IMR-90 (cell line): Measurements from ENCODE around the gene CES4A. TPM values are rescaled to one million over a fixed set of nuclear protein-coding genes. Genes with fewer than 3 reads are reported as not detected.

Experiments used
- ATAC-seq: fragments of 200-7000 bp; cut with Tn5 transposase; 2 replicates; pipeline ENCODE4 v1.9.1; 2020; ENCODE audit warnings: low read depth, mild to moderate bottlenecking, moderate library complexity
- BruUV-seq: library from RNA; stranded (reverse); fragments of 400-500 nt; replicated peaks from 2 replicates; lab custom pipeline; 2021; lab: Mats Ljungman, UMichigan
- CTCF ChIA-PET: fragments of 300-600 bp; formaldehyde crosslinking; extraction: SDS; loops from one replicate; lab custom pipeline; 2021; ENCODE audit warnings: antibody characterized with exemption; lab: Yijun Ruan, JAX
- POLR2A ChIA-PET: fragments of 300-600 bp; sonication (Branson Sonifier 250); formaldehyde crosslinking; loops from one replicate; lab custom pipeline; 2022; ENCODE audit warnings: antibody characterized with exemption; ENCODE audit not compliant: unreplicated experiment; lab: Charles Lee
- DNase-seq: peaks from one replicate; pipeline ENCODE4 v3.0.0; 2013
- H2AFZ ChIP-seq: replicated peaks from 2 replicates; pipeline ENCODE3; 2013; ENCODE audit warnings: low read length, mild to moderate bottlenecking; ENCODE audit not compliant: poor library complexity
- H2AK5ac ChIP-seq: 2 replicates; pipeline ENCODE4 v1.6.1; 2013; ENCODE audit warnings: low read depth, low read length, inconsistent platforms
- H2AK9ac ChIP-seq: replicated peaks from 2 replicates; pipeline ENCODE3; 2013; ENCODE audit warnings: mild to moderate bottlenecking, low read depth, low read length, moderate library complexity; ENCODE audit not compliant: poor library complexity
- H2BK120ac ChIP-seq: 2 replicates; pipeline ENCODE4 v1.6.1; 2013; ENCODE audit warnings: low read depth, low read length, inconsistent platforms
- H2BK15ac ChIP-seq: 3 replicates; pipeline ENCODE4 v1.6.1; 2013; ENCODE audit warnings: low read depth, low read length, inconsistent platforms
- H2BK20ac ChIP-seq: 2 replicates; pipeline ENCODE4 v1.6.1; 2013; ENCODE audit warnings: low read depth, mild to moderate bottlenecking, inconsistent platforms, low read length, moderate library complexity
- H2BK5ac ChIP-seq: 2 replicates; pipeline ENCODE4 v1.6.1; 2013; ENCODE audit warnings: mild to moderate bottlenecking, low read depth, low read length, inconsistent platforms; ENCODE audit not compliant: poor library complexity, severe bottlenecking
- H3K14ac ChIP-seq: replicated peaks from 2 replicates; pipeline ENCODE4 v1.6.1; 2013; ENCODE audit warnings: low read depth, low read length, inconsistent platforms
- H3K18ac ChIP-seq: 2 replicates; pipeline ENCODE4 v1.6.1; 2013; ENCODE audit warnings: low read depth, low read length, control low read depth
- H3K23ac ChIP-seq: 2 replicates; pipeline ENCODE4 v1.6.1; 2013; ENCODE audit warnings: low read depth, low read length, inconsistent platforms
- H3K27ac ChIP-seq: 2 replicates; pipeline ENCODE4 v1.5.1; 2013; ENCODE audit warnings: mild to moderate bottlenecking, control low read depth, low read length; ENCODE audit not compliant: insufficient read depth
- H3K27me3 ChIP-seq: 2 replicates; pipeline ENCODE4 v1.6.1; 2013; ENCODE audit warnings: low read length; ENCODE audit not compliant: control insufficient read depth, insufficient read depth
- H3K36me3 ChIP-seq: 2 replicates; pipeline ENCODE4 v1.6.1; 2013; ENCODE audit warnings: low read length, mixed read lengths; ENCODE audit not compliant: control insufficient read depth, insufficient read depth
- H3K4ac ChIP-seq: 2 replicates; pipeline ENCODE4 v1.6.1; 2013; ENCODE audit warnings: low read depth, low read length, inconsistent platforms
- H3K4me1 ChIP-seq: 2 replicates; pipeline ENCODE4 v1.6.1; 2013; ENCODE audit warnings: low read length, mixed read lengths; ENCODE audit not compliant: control insufficient read depth, insufficient read depth
- H3K4me2 ChIP-seq: 2 replicates; pipeline ENCODE4 v1.6.1; 2013; ENCODE audit warnings: low read depth, mild to moderate bottlenecking, control low read depth, low read length, moderate library complexity
- H3K4me3 ChIP-seq: 2 replicates; pipeline ENCODE4 v1.5.1; 2013; ENCODE audit warnings: low read depth, mild to moderate bottlenecking, control low read depth, low read length, moderate library complexity; ENCODE audit not compliant: insufficient read depth
- H3K56ac ChIP-seq: 2 replicates; pipeline ENCODE4 v1.6.1; 2013; ENCODE audit warnings: low read length, inconsistent platforms; ENCODE audit not compliant: insufficient read depth; ENCODE audit errors: extremely low read depth
- H3K79me1 ChIP-seq, 2 experiments: 2 replicates each; pipeline ENCODE4 v1.6.1; 2013; ENCODE audit warnings: low read length in 2 of 2, inconsistent platforms in 1 of 2, low read depth in 1 of 2
- H3K9ac ChIP-seq: 2 replicates; pipeline ENCODE4 v1.6.1; 2013; ENCODE audit warnings: low read depth, low read length, control low read depth
- H3K9me1 ChIP-seq: 2 replicates; pipeline ENCODE4 v1.6.1; 2013; ENCODE audit warnings: low read length, inconsistent platforms; ENCODE audit not compliant: insufficient read depth
- H3K9me3 ChIP-seq: 2 replicates; pipeline ENCODE4 v1.6.1; 2013; ENCODE audit warnings: low read length; ENCODE audit not compliant: control insufficient read depth, insufficient read depth
- H4K20me1 ChIP-seq: 2 replicates; pipeline ENCODE4 v1.6.1; 2013; ENCODE audit warnings: low read length, inconsistent platforms; ENCODE audit not compliant: insufficient read depth
- H4K5ac ChIP-seq: 2 replicates; pipeline ENCODE4 v1.6.1; 2013; ENCODE audit warnings: mild to moderate bottlenecking, low read depth, low read length, control low read depth
- H4K8ac ChIP-seq, 2 experiments: 2 replicates each; pipeline ENCODE4 v1.6.1; 2013; ENCODE audit warnings: low read depth in 2 of 2, low read length in 2 of 2, control low read depth in 1 of 2, inconsistent platforms in 1 of 2
- H4K91ac ChIP-seq: 2 replicates; pipeline ENCODE4 v1.6.1; 2013; ENCODE audit warnings: low read depth, low read length, inconsistent platforms; ENCODE audit not compliant: insufficient read depth
- POLR2A ChIP-seq: IDR thresholded peaks from 2 replicates; pipeline ENCODE4 v1.6.1; 2012; ENCODE audit warnings: mild to moderate bottlenecking, low read depth, low read length
- RAD21 ChIP-seq: IDR thresholded peaks from 2 replicates; pipeline ENCODE4 v1.6.1; 2012; ENCODE audit warnings: low read length, improper control_type of control experiment
- SMC3 ChIP-seq: fragments of 150-350 bp; IDR thresholded peaks from 2 replicates; pipeline ENCODE4 v1.6.1; 2016; ENCODE audit warnings: low read depth, mild to moderate bottlenecking, antibody characterized with exemption, low read length, moderate library complexity
- USF2 ChIP-seq: fragments of 150-350 bp; IDR thresholded peaks from 2 replicates; pipeline ENCODE4 v1.6.1; 2017; ENCODE audit warnings: mild to moderate bottlenecking, antibody characterized with exemption, low read length, low read depth
- WGBS, 2 experiments: methylation state at CpG; one replicate each; pipeline versions ENCODE4 v1.1.5 to v1.1.7; 2013; ENCODE audit warnings: missing lambda C conversion rate in 2 of 2; ENCODE audit not compliant: insufficient read length in 1 of 2; ENCODE audit errors: extremely low coverage in 2 of 2; 5-methylcytosine and 5-hydroxymethylcytosine counted together
- dilution Hi-C: fragments of 300-500 bp; cut with HindIII; formaldehyde crosslinking; loops from one replicate; pipeline ENCODE4 v1.14.3; 2018; ENCODE audit warnings: low sequenced_read_pairs; ENCODE audit not compliant: unreplicated experiment
- in situ Hi-C: fragments of 300-500 bp; cut with MboI; formaldehyde crosslinking; loops from 3 replicates; pipeline ENCODE4 v1.14.3; 2019; ENCODE audit warnings: low sequenced_read_pairs, inconsistent platforms, mixed read lengths
- intact Hi-C: fragments of 100-400 bp; cut with micrococcal nuclease; formaldehyde crosslinking; loops from 2 replicates; pipeline ENCODE4 v1.10.0; 2022
- polyA plus RNA-seq, 3 experiments: library from polyadenylated mRNA; depleted of rRNA; stranded (reverse); fragments of >200 nt; gene quantifications; 2 replicates each; pipeline ENCODE4 v1.2.3, GENCODE V29; 2012; ENCODE audit warnings: low replicate concordance in 1 of 3
- total RNA-seq: library from RNA; depleted of rRNA; stranded (reverse); fragments of >200 nt; gene quantifications from 2 replicates; pipeline ENCODE4 v1.2.3, GENCODE V29; 2012
- TF ChIP-seq, protein P1 (sequence below): conservative IDR thresholded peaks from 2 replicates; pipeline ENCODE4 v1.5.1; 2012; ENCODE audit warnings: mild to moderate bottlenecking, low read depth, low read length, improper control_type of control experiment

Gene CES4A
- total and polyA plus RNA-seq, 2 of the 4 experiments (the other 2 are of a cell fraction) = 0.72 to 4.7 TPM

DNA sequence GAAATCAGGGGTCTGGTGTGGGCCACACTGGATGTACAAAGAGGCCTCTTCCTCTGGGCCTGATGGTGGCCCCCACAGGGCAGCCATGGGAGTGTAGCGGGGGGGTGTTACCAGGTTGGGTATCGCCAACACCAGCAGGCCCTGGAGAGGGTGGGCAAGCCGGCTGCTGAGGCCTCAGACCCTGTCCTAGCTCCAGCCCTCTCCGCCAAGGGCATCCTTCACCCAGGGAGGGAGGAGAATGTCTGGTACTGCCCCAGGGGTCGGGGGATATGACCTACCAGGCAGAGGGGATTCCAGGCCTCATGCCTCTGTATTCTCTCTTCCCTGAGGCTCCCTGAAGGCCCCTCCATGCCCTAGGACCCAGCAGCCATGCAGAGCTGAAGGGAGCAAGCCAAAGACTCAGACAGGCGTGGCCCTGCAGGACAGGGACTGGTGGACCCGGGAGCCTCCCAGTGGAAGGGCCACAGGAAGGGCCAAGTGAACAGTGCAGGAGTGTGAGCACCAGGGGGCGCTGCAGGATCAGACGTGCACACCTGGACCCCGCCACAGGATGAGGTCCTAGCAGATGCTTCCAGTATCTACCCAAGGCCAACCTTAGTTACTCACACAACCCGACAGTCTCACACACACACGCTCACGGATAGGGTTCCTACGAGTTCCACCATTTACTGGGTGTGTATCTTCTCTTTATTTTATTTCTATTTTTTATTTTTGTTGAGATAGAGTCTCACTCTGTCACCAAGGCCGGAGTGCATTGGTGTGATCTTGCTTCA lies 10.9 kb upstream of the CES4A start:
- intact Hi-C loops = loop anchor here (1.0 kb wide), 3 partner anchors 124 to 208 kb away; no protein-coding TSS in a partner anchor
- Histone ChIP-seq H3K18ac (no peak overlapping the region), H4K8ac (no peak overlapping the region), H4K5ac (no peak overlapping the region), H3K9me1 (no peaks in the 10 kb centered on the region), H3K4me3 (no peak overlapping the region), H3K9ac (no peak overlapping the region), H3K36me3 (no peaks in the 10 kb centered on the region), H3K79me1 (no peaks in the 10 kb centered on the region), H3K4me2 (no peak overlapping the region), H3K9me3 (no peaks in the 10 kb centered on the region), H2AK9ac (peak overlapping the region; percentile 29), H3K23ac (no peak overlapping the region), H2BK5ac (no peak overlapping the region), H3K4ac (no peak overlapping the region), H2BK20ac (no peak overlapping the region), H2AK5ac (no peak overlapping the region), H4K20me1 (no peaks in the 10 kb centered on the region), H2BK120ac (no peak overlapping the region), H3K4me1 (no peaks in the 10 kb centered on the region; the same call in 1 of the 2 replicates), H3K27me3 (no peaks in the 10 kb centered on the region; the same call in 1 of the 2 replicates), H3K14ac (no peak overlapping the region), H2AFZ (peak overlapping the region; percentile 69), H3K27ac (no peak overlapping the region), H4K91ac (no peak overlapping the region), H3K56ac (no peak overlapping the region), H2BK15ac (no peak overlapping the region)
- TF ChIP-seq RAD21 = peak; percentile 100
- TF ChIP-seq, protein P1, sequence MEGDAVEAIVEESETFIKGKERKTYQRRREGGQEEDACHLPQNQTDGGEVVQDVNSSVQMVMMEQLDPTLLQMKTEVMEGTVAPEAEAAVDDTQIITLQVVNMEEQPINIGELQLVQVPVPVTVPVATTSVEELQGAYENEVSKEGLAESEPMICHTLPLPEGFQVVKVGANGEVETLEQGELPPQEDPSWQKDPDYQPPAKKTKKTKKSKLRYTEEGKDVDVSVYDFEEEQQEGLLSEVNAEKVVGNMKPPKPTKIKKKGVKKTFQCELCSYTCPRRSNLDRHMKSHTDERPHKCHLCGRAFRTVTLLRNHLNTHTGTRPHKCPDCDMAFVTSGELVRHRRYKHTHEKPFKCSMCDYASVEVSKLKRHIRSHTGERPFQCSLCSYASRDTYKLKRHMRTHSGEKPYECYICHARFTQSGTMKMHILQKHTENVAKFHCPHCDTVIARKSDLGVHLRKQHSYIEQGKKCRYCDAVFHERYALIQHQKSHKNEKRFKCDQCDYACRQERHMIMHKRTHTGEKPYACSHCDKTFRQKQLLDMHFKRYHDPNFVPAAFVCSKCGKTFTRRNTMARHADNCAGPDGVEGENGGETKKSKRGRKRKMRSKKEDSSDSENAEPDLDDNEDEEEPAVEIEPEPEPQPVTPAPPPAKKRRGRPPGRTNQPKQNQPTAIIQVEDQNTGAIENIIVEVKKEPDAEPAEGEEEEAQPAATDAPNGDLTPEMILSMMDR = peak; percentile 97
- TF ChIP-seq POLR2A = peak; percentile 60; the same call in 1 of the 2 replicates
- TF ChIP-seq USF2 = no peak
- TF ChIP-seq SMC3 = peak; percentile 97
- DNase-seq (peak; percentile 79), ATAC-seq (peak; percentile 97)
- in situ Hi-C loops = no loop called here
- ChIA-PET POLR2A (no interaction called here), CTCF (interaction anchor here (0.8 to 1.6 kb wide), 2 partner anchors 124 to 178 kb away, joined by 4 to 5 read pairs; no protein-coding TSS in a partner anchor)
- BruUV-seq = no TSS peak
- dilution Hi-C loops = no loop called here
- 90% methylated on average over 2 of the region's 15 CpGs; no CpG with 5 or more reads in 1 of the 2 experiments for WGBS, 2 experiments
